T-helper 2 cell treated with Interferon-gamma antibody and Interleukin-4, amounts not matched to agents 100 ng/mL and 5 ng/mL, for 36 hours (primary cell): ENCODE results near the gene METTL14. TPM values are rescaled to one million over a fixed set of nuclear protein-coding genes. Genes with fewer than 3 reads are reported as not detected.
"Not testable (repeated sequence)": the region's sequence is repeated elsewhere in the genome, so short reads cannot be mapped to it uniquely, and the experiment has no call there.

ENCODE experiments used
- intact Hi-C: fragments of 100-400 bp; cut with micrococcal nuclease; formaldehyde crosslinking; loops from one replicate; pipeline ENCODE4 v1.15.1; 2023
- total RNA-seq: library from RNA; stranded (reverse); gene quantifications from 2 replicates; pipeline ENCODE4 v1.2.3, GENCODE V29; 2022

The METTL14 gene
- 39.9 and 50.1 TPM in 2 replicates for total RNA-seq

- intact Hi-C loops, result loop anchor here (1.0 to 5.0 kb wide), 5 partner anchors 94 to 612 kb away; partner anchors contain the start of genes SEC24D and USP53
Measured at GRCh38 chr4:118684873-118685811, at the start of gene METTL14. Gene METTL14, plus strand, starts transcription at chr4:118685392. Its CDS starts 143 bp downstream, at chr4:118685535.

DNA sequence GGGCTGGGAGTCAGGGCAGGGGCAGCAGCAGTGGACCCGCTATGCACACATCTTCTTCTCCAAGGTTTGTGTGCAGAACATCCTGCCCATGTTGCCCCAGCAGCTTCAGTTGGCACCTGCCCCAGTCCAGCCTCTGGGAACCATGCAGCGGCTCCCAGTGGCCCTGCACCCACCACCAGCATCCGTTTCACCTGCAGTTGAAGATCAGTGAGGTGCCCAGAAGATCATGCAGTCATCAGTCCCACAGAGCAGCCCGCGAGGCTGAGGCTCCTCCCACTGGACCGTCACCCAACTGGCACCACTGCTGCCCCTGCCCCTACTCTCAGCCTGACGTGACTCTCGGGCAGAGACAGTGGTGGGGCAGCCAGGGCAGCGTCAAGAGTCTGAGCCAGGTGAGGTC lies 49.1 kb upstream of the METTL14 start:
- intact Hi-C loops, result not testable (repeated sequence)

- intact Hi-C loops, result loop anchor here (5.0 kb wide), 1 partner anchor 228 kb away; no protein-coding TSS in a partner anchor
Measured at GRCh38 chr4:118664665-118665064, 20.5 kb upstream of the METTL14 start.

DNA sequence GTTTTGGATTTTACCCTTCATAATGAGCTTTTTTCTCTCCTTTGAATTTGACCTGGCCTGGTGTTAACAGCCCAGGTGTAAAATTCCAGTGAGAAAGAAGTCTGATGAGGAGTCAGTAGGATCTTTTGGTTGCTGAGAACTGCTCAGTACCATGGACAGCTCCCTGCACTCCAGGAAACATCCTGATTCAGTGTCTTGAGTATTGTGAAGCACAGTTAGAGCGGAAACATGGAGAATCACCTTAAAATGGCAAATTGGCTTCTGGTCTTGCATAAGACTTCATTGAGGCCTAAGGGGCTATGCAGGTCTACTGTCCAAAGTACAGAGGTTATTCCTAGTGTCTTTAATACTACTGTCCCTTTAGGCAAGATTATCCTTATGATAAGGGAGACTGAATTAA lies 16.0 kb upstream of the METTL14 start:
- intact Hi-C loops, result not testable (repeated sequence)

DNA sequence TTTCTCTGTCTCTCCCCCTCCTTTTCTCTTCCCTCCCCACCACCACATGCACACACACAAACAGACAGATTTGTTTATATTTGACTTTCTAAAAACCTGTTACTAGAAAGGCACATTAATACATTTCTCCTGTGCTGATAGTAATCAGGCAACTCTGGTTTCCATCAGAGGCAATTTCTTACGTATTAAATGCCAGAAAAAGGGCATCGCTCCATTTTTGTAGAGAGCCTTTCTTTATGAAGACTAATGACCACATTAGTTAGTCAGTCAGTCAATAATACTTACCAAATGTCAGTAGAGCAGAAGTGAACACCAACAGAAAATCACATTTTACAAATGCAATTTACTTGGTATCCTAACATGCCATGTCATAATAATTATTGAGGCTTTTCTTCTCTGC lies 14.2 kb upstream of the METTL14 start:
- intact Hi-C loops, result not testable (repeated sequence)

GRCh38 chr4:118676128-118676527 lies 9.1 kb upstream of the METTL14 start:
- intact Hi-C loops, result no loop called here

GRCh38 chr4:118680808-118681207 lies 4.4 kb upstream of the METTL14 start:
- intact Hi-C loops, result no loop called here

DNA sequence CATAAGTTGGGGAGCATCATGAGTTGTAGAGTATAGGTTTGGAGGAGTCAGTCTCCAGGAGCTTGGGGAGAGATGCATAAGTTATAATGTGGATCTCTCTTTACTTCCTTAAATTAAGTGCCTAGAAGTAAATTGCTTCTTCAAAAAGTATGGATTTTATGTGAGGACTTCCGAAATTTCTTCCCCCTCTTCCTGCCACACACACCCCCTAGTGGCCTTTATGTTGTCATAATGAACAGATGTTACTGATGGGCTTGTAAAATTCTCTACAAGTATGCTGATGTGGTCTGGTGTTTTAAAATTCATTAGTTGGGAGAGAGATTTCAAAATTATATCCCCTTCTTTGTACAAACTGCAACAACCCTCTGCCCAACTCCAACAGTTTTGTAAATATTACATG lies 2.3 kb upstream of the METTL14 start:
- intact Hi-C loops, result no loop called here

DNA sequence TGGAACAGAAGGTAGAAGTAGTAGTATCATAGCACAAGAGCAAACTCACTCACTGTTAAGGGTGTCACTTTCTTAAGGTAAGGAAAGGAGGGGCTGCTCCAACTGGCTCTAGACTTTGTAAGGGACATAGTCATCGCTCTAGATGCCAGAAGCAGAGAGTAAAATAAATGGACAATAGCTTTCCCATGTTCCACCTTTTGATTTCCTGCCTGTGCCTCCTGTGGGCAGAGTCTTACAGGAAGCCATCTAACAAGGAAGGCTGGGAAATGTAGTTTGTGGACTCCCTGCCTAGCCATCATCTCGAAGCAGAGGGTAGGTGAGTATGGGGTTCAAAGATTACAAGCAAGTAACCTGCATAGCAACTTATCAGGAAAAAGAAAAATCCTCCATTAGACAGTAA lies 1.7 kb upstream of the METTL14 start:
- intact Hi-C loops, result no loop called here

GRCh38 chr4:118703118-118703517 lies 17.9 kb downstream of the METTL14 start:
- intact Hi-C loops, result no loop called here

DNA sequence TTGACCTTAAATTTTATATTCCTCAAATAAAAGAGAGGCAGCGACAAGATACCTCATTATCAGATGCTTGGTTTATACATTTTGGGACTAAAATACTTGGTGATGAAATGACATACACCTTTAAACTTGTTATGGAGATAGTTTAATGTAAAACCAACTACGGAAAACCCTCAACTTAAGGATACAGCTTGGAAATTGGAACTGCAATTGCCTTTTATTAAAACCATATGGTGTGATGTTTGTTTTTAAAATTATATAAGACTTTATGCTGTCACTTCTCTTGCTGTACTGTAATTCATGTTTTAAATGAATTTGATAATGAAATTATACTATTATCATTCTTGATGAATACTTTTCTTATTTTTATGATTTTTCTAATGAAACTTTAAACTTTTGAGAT lies 25.9 kb downstream of the METTL14 start:
- intact Hi-C loops, result no loop called here

DNA sequence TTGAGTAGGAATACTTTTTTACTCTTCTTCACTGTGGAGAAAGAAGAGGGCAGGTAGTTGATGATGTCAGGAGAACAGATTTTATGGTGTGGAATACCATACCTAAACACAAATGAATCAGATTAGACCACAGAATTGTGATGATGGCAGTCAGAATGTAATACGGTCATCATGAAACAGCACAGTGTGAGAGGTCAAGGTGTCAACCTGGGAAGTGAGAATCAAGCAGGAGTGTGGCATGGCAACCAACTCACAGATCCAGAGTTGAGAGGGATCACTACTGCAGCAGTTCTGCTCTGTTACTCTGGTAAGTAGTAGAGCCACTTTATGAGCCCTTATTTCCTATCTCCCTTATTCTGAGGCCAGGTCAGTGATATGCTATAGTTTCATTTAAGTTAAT lies 27.7 kb downstream of the METTL14 start:
- intact Hi-C loops, result no loop called here

DNA sequence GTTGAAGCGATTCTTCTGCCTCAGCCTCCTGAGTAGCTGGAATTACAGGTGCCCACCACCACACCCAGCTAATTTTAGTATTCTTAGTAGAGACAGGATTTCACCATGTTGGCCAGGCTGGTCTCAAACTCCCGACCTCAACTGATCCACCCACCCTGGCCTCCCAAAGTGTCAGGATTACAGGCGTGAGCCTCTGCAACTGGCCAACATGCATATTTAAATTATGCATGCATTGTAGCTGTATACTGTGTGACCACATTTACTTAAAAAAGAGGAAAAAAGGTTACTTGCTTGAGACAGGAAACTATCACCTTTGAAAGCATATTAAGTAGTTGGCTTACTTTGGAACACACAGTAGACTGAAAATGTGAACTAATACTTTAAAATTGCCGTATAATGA lies 29.5 kb downstream of the METTL14 start:
- intact Hi-C loops, result no loop called here

DNA sequence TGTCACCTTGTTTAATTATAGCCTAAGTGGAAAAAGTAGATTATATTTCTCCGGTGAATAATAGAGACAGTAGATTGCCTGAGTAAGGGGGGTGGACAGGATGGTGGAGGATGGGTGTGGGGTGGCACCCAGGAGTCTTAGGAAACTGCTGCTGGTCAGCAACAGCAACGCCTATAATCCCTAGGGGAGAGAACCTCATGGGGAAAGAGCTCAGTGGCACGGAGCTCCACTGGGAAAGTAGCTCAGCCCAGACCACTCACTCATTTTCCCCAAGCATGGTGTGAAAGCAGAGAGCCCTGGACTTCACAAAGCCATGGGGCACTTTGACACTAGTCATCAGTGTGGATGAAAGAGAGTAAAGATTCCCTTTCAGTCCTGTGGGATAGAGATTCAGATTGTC lies 31.1 kb downstream of the METTL14 start:
- intact Hi-C loops, result no loop called here

DNA sequence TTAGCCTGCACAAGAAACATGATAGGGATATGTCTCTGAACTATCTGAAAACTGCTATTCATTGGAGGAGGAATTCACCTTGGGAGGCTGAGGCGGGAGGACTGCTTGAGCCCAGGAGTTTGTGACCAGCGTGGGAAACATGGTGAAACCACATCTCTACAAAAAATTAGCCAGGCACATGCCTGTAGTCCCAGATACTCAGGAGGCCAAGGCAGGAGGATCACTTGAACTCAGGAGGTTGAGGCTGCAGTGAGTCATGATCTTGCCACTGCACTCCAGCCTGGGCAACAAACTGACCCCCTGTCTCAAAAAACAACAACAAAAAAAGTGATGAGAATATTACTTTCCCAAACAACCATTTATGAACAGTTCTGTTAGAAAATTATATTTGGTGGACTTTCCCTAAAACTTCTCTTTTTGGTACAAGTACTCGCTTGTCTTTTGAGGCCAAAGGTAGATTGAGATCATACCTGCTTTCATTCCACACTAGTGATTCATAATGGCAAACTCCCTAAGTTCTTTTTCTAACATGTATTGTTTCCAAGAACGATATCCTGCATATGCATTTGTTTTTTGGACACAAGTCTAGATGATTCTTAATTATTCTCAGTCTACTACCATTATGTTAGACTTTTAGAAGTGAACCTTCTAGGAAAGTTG lies 33.4 kb downstream of the METTL14 start:
- intact Hi-C loops, result no loop called here

DNA sequence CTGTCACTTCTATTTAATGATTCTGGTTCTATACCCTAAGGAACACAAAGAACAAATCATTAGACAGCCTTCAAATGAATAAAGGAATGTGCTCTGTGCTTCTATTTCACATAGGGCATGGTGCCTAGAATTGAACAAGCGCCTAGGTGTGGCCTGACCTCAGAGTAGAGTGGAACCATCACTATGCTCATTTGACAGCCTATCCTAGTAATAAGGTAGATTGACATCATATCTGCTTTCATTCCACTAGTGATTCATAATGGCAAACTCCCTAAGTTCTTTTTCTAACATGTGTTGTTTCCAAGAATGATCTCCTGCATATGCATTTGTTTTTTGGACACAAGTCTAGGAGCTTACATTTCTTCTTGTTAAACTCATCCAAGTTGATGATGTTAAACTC lies 36.6 kb downstream of the METTL14 start:
- intact Hi-C loops, result no loop called here

GRCh38 chr4:118723369-118723768 lies 38.2 kb downstream of the METTL14 start:
- intact Hi-C loops, result no loop called here

DNA sequence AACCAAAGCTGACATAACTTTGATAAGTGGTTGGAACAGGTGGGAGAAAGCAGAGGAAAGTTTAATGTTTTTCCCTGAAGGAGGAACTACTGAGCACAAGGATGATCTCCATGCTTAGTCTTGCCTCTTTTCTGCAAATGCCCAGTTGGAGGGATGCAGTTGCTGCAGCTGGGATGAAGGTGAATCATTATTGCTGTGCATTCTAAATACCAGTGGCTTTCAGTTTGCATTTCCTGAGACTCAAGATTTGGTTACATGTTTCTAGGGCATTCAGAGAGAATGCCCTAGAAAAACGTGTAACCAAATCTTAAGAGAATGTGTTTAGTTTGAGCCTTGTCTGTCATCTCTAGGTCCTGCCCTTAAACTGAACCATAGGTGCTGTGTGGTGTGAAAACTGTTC lies 42.2 kb downstream of the METTL14 start:
- intact Hi-C loops, result no loop called here

DNA sequence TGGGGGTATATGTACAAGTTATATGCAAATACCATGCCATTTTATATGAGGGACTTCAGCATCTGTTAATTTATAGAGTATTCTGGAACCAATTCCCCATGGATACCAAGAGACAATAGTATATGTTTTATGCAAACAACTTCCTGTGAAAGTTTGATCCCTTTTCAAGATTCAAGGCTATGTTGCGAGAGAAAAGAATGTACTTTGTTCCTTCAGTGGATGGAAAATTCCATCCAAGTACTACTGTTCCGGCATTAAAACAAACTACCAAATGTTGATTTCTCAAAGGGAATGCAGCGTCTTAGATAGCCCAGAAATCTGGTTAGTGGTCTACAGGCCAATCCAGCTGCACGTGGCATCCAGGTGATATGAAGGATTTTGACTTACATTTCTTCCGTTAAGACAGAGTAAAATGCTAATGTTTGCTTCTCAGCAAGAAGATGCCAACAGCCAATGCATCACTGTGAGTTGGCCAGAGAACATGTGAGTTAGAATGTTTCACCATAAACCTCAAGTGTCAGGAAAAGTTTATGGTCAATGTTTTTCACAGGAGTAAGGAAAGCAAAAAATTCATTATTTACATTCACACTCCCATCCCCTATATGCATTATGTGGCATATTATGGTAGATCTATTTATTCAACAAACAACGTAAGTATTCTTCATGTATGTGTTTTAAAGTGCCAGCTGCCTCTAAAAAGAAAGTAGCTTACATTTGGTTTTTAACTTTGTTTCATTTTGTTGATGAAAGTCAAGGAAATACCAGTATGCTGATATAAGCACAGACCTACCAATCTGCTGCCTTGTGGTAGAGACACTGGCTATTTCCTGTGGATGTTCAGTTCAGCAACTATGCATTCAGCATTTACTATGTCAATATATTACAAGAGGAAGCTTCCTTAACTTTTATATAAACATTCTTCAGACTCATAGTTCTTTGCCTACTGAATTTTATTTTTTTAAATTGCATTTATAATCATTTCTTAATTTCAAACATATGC lies 44.4 kb downstream of the METTL14 start:
- intact Hi-C loops, result no loop called here

GRCh38 chr4:118730683-118731082 lies 45.5 kb downstream of the METTL14 start:
- intact Hi-C loops, result no loop called here
